KMS-11 (cell line): ENCODE measurements around the gene TRPM8.

Experiments
- H2AFZ ChIP-seq: fragments of 200-600 bp; sonication (generic); 2 replicates; pipeline ENCODE4 v1.6.1; 2016; ENCODE audit warnings: antibody characterized with exemption, mixed run types, low read depth
- H3K27ac ChIP-seq: fragments of 200-600 bp; sonication (generic); 2 replicates; pipeline ENCODE4 v1.6.1; 2016; ENCODE audit warnings: mild to moderate bottlenecking, mixed run types
- H3K27me3 ChIP-seq: fragments of 200-600 bp; sonication (generic); 2 replicates; pipeline ENCODE4 v1.6.1; 2017; ENCODE audit warnings: mild to moderate bottlenecking, low read depth, mixed run types, moderate library complexity; ENCODE audit not compliant: insufficient read depth
- H3K36me3 ChIP-seq: fragments of 200-600 bp; sonication (generic); 2 replicates; pipeline ENCODE4 v1.6.1; 2017; ENCODE audit warnings: mild to moderate bottlenecking, mixed run types; ENCODE audit not compliant: insufficient read depth
- H3K4me1 ChIP-seq: fragments of 200-600 bp; sonication (generic); 2 replicates; pipeline ENCODE4 v1.6.1; 2016; ENCODE audit warnings: mild to moderate bottlenecking, low read depth, mixed run types; ENCODE audit not compliant: poor library complexity, severe bottlenecking
- H3K4me2 ChIP-seq: fragments of 200-600 bp; sonication (generic); 2 replicates; pipeline ENCODE4 v1.7.0; 2016; ENCODE audit warnings: mild to moderate bottlenecking, mixed run types
- H3K4me3 ChIP-seq: fragments of 200-600 bp; sonication (generic); IDR thresholded peaks from 2 replicates; pipeline ENCODE4 v1.6.1; 2017; ENCODE audit warnings: low read depth, low read length, mixed read lengths; ENCODE audit not compliant: insufficient read depth
- H3K79me2 ChIP-seq: fragments of 200-600 bp; sonication (generic); 2 replicates; pipeline ENCODE4 v1.6.1; 2016; ENCODE audit warnings: low read depth, mixed run types; ENCODE audit not compliant: insufficient read depth
- H3K9ac ChIP-seq: fragments of 200-600 bp; sonication (generic); 2 replicates; pipeline ENCODE4 v1.6.1; 2016; ENCODE audit warnings: mild to moderate bottlenecking, mixed run types
- H4K20me1 ChIP-seq: fragments of 200-600 bp; sonication (generic); 2 replicates; pipeline ENCODE4 v1.6.1; 2016; ENCODE audit warnings: mild to moderate bottlenecking, mixed run types; ENCODE audit not compliant: insufficient read depth
- CTCF ChIP-seq: fragments of 200-600 bp; sonication (generic); conservative IDR thresholded peaks from 2 replicates; pipeline ENCODE4 v1.6.1; 2017; ENCODE audit warnings: low read depth, mild to moderate bottlenecking, antibody characterized with exemption, low read length, moderate library complexity, mixed read lengths

Gene TRPM8

GRCh38 chr2:233976087-233976486, 58.9 kb downstream of the TRPM8 start:
- Histone ChIP-seq H4K20me1 (no peaks in the 10 kb centered on the region), H3K27me3 (no peaks in the 10 kb centered on the region), H3K9ac (no peak overlapping the region), H2AFZ (no peak overlapping the region), H3K4me2 (no peak overlapping the region), H3K36me3 (no peaks in the 10 kb centered on the region), H3K4me1 (peaks cover 8% of the 10 kb centered on the region), H3K79me2 (no peaks in the 10 kb centered on the region), H3K27ac (no peak overlapping the region), H3K4me3 (no peak overlapping the region)
- TF ChIP-seq CTCF: no peak

- Histone ChIP-seq H3K4me1 (peaks cover 13% of the 10 kb centered on the region), H3K27me3 (no peaks in the 10 kb centered on the region), H3K9ac (no peak overlapping the region), H3K4me3 (no peak overlapping the region), H3K79me2 (no peaks in the 10 kb centered on the region), H3K36me3 (no peaks in the 10 kb centered on the region), H3K4me2 (no peak overlapping the region), H4K20me1 (no peaks in the 10 kb centered on the region), H3K27ac (no peak overlapping the region), H2AFZ (no peak overlapping the region)
- no peak for TF ChIP-seq CTCF
These were observed 59.6 kb downstream of the TRPM8 start for GRCh38 chr2:233976690-233977294.

- no peak for TF ChIP-seq CTCF
- H3K27me3 ChIP-seq: no peaks in the 10 kb centered on the region
- H3K4me2 ChIP-seq: no peak overlapping the region
- no peak overlapping the region for H3K4me3 ChIP-seq
- H4K20me1 ChIP-seq: no peaks in the 10 kb centered on the region
- no peak overlapping the region for H2AFZ ChIP-seq
- no peak overlapping the region for H3K27ac ChIP-seq
- peaks cover 13% of the 10 kb centered on the region for H3K4me1 ChIP-seq
- no peaks in the 10 kb centered on the region for H3K79me2 ChIP-seq
- H3K36me3 ChIP-seq: no peaks in the 10 kb centered on the region
- no peak overlapping the region for H3K9ac ChIP-seq
These were observed 60.2 kb downstream of the TRPM8 start for GRCh38 chr2:233977296-233977837.

DNA sequence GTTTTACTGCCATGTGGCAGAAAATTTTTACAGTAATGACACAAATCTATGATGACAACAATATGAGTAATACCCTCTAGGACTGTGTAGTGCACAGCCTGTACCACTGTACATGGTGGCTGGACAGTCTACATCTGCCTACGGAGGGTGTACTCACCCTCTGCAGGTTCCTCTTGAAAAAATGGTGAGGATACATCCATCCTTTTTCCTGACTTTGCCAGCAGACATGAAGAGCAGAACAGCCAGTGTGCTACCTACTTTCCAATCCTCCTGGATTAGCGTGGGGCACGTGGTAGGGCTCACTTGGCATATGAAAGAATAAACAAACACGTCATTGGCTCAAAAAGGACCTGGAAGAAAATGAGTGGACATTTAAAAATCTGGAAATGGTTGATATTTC, 62.6 kb downstream of the TRPM8 start:
- H3K79me2 ChIP-seq: no peaks in the 10 kb centered on the region

More for the DNA sequence above, 62.6 kb downstream of the TRPM8 start:
- Histone ChIP-seq H3K36me3 (no peaks in the 10 kb centered on the region), H3K27me3 (no peaks in the 10 kb centered on the region), H4K20me1 (no peaks in the 10 kb centered on the region), H3K4me2 (no peak overlapping the region), H2AFZ (no peak overlapping the region), H3K27ac (no peak overlapping the region), H3K9ac (no peak overlapping the region), H3K4me3 (no peak overlapping the region), H3K4me1 (peaks cover 13% of the 10 kb centered on the region)
- no peak for TF ChIP-seq CTCF
